ENCODE data around the gene RBMS3. TPM values are rescaled to one million over a fixed set of nuclear protein-coding genes. Genes with fewer than 3 reads are reported as not detected.

The RBMS3 gene
- total and polyA plus RNA-seq, 2 experiments from 2014 or later, result 20.8 TPM

- no peaks in the 10 kb centered on the region for H3K4me1 ChIP-seq (ENCODE audit: low read depth)
- no peak overlapping the region for H3K4me3 ChIP-seq
- no peaks in the 10 kb centered on the region for H3K36me3 ChIP-seq
- no peak for TF ChIP-seq CTCF (IDR thresholded peaks at IDR 0.05; ENCODE audit: low read depth, low read length)
- H3K27me3 ChIP-seq, result no peaks in the 10 kb centered on the region
- no peak overlapping the region for H3K27ac ChIP-seq
- H3K9me3 ChIP-seq (ENCODE audit: low read depth), result no peaks in the 10 kb centered on the region
- no peak for DNase-seq (ENCODE audit: low read depth in 1 of 2, low spot score in 1 of 2)
These were observed 737.0 kb downstream of the RBMS3 start for GRCh38 chr3:30017901-30018300.

- H3K27ac ChIP-seq, result no peak overlapping the region
- no peak for TF ChIP-seq CTCF (IDR thresholded peaks at IDR 0.05; ENCODE audit: low read depth, low read length)
These were observed 739.5 kb downstream of the RBMS3 start for GRCh38 chr3:30020380-30020779.

GRCh38 chr3:30024466-30024865 is 743.6 kb downstream of the RBMS3 start:
- Histone ChIP-seq H3K27me3 (no peaks in the 10 kb centered on the region), H3K4me1 (ENCODE audit: low read depth) (no peaks in the 10 kb centered on the region), H3K9me3 (ENCODE audit: low read depth) (no peaks in the 10 kb centered on the region), H3K36me3 (no peaks in the 10 kb centered on the region), H3K27ac (no peak overlapping the region), H3K4me3 (no peak overlapping the region)
- no peak for DNase-seq (ENCODE audit: low read depth in 1 of 2, low spot score in 1 of 2)
- no peak for TF ChIP-seq CTCF (IDR thresholded peaks at IDR 0.05; ENCODE audit: low read depth, low read length)

More at GRCh38 chr3:30020380-30020779, 739.5 kb downstream of the RBMS3 start:
- Histone ChIP-seq H3K9me3 (ENCODE audit: low read depth) (no peaks in the 10 kb centered on the region), H3K27me3 (no peaks in the 10 kb centered on the region), H3K4me3 (no peak overlapping the region), H3K36me3 (no peaks in the 10 kb centered on the region), H3K4me1 (ENCODE audit: low read depth) (no peaks in the 10 kb centered on the region)
- no peak for DNase-seq (ENCODE audit: low read depth in 1 of 2, low spot score in 1 of 2)

GRCh38 chr3:30026851-30027250 is 746.0 kb downstream of the RBMS3 start:
- H3K4me3 ChIP-seq, result no peak overlapping the region
- no peaks in the 10 kb centered on the region for H3K27me3 ChIP-seq
- no peak for DNase-seq (ENCODE audit: low read depth in 1 of 2, low spot score in 1 of 2)
- no peaks in the 10 kb centered on the region for H3K4me1 ChIP-seq (ENCODE audit: low read depth)
- no peak overlapping the region for H3K27ac ChIP-seq
- H3K36me3 ChIP-seq, result no peaks in the 10 kb centered on the region
- TF ChIP-seq CTCF (IDR thresholded peaks at IDR 0.05; ENCODE audit: low read depth, low read length), result no peak
- no peaks in the 10 kb centered on the region for H3K9me3 ChIP-seq (ENCODE audit: low read depth)

- DNase-seq (ENCODE audit: low read depth in 1 of 2, low spot score in 1 of 2), result no peak
- no peak for TF ChIP-seq CTCF (IDR thresholded peaks at IDR 0.05; ENCODE audit: low read depth, low read length)
- H3K4me3 ChIP-seq, result no peak overlapping the region
- no peaks in the 10 kb centered on the region for H3K9me3 ChIP-seq (ENCODE audit: low read depth)
- H3K27ac ChIP-seq, result no peak overlapping the region
- no peaks in the 10 kb centered on the region for H3K27me3 ChIP-seq
- no peaks in the 10 kb centered on the region for H3K36me3 ChIP-seq
- no peaks in the 10 kb centered on the region for H3K4me1 ChIP-seq (ENCODE audit: low read depth)
These were observed 753.5 kb downstream of the RBMS3 start for GRCh38 chr3:30034246-30034991.
